Measurements from ENCODE around the gene RAB26.

RAB26 gene

DNA sequence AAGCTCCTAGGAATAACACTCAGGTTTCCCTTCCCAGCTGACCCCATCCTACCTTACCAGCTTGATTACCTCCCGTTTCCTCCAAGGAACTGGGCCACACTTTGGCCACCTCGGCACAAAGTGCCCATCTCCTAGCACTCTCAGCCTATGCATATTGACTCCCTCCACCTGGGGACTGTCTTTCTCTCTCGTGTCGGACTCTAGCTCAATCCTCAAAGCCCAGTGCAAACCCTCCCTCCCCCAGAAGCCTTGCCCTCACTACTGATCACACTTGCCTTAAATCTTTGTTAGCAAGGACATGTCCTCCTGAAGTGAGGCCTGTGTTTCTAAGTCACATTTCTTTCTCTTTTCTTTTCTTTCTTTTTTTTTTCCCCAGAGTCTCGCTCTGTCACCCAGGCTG, 2.6 kb upstream of the RAB26 start:
- DNase-seq = no peak

DNA sequence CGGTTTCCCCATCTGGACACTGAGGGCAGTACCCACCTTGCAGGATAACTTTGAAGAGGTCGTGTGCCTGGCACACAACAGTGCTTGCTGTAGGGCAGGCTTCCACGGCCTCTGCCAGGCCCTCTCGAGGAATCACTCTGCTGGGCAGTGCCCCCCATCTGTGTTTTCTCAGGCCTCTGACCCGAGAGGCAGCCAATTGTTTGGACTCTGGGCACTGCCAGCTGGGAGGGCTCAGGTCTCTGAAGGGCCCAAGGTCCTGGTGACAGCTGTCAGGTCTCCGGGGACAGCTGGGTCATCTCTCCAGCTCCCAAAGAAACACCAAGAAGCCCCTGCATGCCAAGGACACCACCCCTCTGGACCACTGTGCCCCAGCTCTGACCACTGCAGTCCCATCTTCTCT, 1.0 kb upstream of the RAB26 start:
- DNase-seq = no peak

DNA sequence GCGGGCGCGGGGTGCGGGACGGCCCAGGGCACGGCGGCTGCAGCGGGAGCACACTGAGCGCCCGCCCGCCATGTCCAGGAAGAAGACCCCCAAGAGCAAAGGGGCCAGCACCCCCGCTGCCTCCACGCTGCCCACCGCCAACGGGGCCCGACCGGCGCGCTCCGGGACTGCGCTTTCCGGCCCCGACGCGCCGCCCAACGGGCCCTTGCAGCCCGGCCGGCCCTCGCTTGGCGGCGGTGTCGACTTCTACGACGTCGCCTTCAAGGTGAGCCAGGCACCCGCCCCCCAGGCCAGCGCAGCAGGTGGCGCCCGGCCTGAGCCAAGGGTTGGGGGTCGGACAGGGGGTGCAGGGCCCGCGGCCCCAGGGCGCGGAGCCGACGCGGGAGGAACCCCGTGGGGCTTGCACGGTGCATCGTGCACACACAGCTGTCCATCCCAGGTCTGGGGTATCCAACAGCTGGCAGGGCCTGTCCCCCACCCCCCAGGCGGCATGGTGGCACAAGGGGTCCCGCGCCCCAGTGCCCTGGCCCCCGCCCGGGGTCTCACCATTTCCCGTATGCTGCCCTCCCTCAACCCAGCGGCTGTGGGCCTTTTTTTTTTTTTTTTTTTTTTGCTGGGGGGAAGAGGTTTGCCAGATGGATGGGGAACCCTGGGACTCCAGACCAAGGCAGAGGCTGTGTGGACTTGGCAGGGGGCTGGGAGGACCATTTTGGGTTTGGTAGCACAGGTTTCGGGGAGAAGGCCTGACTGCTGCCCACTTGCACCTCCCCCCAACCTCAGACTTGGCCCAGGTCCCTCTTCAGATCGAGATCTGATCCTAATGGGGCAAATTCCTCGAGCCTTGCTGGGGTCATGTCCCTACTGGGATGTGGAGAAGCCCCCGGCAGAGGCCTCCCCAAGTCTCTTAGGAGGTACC, 547 bp downstream of the RAB26 start:
- DNase-seq = no peak

DNA sequence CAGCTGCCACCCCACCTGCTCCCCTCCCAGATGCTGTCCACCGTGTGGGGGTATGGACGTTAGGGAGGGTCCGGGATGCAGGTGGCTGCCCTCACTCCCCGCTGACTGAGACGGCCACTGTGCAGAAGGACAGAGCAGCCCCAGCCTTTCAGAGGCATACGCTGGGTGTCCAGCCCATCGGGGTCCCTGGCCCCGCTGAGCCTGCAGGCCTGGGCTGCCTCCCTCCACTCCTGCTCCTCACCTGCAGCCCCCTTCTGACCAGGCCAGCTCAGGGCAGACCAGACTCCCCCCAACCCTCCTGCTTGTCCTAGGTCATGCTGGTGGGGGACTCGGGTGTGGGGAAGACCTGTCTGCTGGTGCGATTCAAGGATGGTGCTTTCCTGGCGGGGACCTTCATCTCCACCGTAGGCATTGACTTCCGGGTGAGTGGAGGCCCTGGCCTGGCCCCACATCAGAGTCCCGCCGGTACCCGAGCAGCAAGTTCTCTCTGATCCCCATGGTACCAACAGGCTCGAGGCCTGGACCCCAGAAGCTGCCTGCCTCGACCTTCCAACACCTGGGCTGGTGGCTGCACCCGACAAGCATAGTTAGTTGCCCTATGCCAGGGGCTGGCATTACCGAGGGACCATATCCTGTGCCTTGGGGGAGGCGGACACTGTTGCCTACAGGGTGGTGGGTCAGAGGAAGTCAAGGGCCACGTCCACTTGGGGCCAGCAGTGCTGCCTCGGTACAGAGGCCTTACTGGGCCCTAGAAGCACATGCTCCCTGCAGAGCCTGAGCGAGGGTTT, 1.4 kb downstream of the RAB26 start:
- DNase-seq = no peak

DNA sequence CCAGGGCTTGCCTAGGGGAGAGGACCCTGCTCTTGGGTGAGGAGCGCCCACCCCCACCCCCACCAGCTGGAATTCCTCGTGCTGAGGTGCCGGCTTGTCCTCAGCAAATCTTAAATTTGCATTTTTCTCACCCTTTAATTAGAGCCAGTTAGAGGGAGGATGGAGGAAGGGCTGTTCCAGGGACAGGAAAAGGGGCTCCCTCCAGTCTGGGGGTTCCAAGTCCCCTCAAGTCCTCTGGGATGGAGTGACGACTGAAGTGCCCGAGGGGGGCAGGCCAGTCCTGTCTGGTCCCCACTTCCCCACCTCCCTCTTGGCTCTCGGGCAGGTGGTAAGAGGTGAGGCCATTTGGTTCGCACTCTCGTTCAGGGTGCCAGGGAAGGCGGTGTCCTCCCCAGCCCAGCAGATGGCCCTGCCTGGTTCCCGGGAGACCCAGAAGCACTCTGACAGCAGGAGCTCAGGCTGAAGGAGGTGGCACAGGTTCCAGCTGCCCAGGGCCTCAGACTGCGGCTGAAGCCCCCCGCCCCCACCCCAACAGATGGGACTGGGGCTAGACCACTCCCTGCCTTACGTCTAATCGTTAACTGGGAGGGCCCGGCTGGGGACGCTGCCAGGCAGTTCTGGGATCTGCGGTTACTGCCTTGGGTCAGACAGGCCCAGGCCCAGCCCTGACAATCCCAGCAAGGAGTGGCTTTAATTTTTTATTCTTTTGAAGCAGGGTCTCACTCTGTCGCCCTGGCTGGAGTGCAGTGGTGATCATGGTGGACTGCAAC, 2.2 kb downstream of the RAB26 start:
- DNase-seq = no peak

DNA sequence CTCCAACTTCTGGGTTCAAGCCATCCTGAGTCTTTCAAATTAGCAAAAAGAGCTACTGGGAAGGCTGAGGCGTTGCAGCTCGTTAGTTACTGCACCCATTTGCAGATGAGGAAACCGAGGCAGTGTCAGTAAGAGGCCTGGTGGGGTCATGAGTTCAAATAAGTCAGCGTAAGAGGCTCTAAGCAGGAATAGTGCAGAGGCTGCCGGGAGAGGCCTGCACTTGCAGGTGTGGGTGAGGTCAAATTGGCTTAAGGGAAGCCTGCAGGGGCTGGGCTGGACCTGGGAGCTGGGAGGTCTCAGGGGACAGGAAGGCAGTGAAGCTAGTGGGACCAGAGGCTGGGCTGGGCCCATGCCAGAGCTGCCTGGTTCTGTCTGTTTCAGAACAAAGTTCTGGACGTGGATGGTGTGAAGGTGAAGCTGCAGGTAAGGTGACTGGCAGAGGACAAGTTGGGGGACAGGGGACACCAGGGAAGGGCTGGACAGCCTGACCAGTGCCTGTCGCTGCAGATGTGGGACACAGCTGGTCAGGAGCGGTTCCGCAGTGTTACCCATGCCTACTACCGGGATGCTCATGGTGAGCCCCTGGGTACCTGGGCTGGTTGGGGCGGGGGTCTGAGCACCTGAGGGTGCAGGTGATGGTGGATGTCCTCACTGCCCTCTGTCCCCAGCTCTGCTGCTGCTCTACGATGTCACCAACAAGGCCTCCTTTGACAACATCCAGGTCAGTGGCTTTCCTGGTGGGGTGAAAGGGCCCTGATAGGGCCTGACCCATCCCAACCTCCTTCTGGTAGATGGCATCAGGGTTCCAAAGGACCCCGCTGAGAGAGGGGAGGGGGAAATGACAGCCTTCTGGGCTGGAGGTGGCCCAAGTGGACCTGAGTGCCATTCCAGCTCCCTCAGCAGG, 3.0 kb downstream of the RAB26 start:
- no peak for DNase-seq

DNA sequence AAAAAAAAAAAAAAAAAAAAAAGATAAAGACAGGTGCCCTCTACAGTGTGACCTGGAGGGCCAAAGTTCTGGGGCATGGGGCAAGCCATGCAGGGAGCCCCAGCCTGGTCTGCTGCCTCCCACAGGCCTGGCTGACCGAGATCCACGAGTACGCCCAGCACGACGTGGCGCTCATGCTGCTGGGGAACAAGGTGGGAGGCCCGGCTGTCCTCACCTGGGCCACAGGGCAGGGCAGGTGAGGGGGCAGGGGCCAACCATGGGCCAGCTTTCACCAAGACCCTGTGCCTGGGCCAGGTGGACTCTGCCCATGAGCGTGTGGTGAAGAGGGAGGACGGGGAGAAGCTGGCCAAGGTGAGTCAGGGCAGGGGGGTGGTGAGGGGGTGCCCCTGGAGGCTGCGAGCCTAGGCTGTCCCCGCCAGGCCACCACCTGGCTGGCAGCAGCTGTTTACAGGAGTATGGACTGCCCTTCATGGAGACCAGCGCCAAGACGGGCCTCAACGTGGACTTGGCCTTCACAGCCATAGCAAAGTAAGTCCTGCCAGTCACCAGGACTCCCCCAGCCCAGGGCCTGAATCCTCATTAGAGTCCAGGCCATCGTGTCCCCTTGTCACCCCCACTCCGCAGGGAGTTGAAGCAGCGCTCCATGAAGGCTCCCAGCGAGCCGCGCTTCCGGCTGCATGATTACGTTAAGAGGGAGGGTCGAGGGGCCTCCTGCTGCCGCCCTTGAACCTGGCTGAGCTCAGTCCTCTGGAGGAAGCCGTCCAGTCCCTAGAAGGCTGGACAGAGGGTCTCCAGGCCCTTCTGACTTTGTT, 4.5 kb downstream of the RAB26 start:
- no peak for DNase-seq

DNA sequence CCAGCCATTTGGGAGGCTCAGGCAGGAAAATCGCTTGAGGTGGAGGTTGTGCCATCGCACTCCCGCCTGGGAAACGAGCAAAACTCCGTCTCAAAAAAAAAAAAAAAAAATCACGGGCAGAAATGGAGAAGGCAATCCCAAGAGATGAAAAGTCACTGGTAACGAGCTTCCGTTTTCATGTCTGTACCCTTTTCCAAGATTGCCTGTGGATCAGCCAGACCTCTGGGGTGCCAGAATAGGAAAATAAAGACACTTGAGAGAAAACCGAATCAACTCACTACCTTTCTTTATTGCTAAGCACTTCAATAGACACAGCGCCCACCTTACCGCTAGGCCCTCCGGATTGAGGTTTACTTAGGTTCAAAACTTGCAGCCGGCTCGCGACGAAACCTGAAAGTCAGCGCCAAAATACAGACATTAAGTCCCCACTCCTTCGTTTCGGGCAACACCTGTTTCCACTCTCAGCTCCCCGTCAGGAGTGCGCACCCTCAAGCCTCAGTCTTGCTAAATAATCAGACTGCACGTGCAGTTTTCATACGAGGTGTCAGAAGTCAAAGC, 6.2 kb downstream of the RAB26 start:
- no peak for DNase-seq

DNA sequence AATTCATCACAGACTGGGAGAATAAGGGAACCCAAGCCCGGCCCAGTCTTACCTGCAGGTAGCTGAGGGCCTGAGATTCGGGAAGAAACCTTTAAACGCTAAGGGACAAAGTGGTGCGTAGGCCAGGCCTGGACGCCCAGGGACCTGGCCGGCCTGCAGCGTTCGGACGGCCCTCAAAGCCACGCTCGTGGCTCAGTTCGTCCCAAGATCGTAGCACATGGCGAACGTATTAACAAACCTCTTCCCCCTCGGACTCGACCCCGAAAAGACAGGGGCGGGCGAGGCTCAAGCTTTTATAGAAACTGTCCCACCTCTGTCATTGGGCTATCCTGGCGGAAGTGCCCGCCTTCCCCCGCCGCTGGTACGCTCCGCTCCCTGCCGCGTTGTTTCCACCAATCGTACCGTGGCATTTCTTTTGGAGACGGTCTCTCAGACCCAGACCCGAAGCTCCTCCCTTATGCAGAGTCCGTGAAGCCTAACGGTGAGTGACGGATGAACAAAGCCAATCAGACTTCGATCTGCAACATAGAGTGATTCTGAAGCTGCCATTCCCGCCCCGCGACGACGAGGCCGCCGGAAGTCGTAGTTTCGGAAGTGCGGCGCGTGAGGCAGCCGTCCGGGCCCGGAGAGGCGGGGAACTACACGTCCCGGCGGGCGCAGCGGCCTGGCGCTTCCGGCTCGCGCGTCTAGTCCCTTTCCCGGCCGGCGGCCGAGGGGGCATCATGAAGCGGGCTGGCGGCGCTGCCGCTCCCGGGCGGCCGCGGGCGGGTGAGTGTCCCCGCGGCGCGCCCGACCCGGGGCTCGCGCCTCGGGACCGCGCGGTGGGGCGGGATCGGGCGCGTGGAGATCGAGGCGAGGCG, 6.9 kb downstream of the RAB26 start, which contains the start of gene TRAF7:
Gene TRAF7 (plus strand): TSS at position 692 of the 860 bp plus-strand sequence. CDS start 8,139 bp downstream, outside the sequence.
- peak; percentile 96 for DNase-seq

DNA sequence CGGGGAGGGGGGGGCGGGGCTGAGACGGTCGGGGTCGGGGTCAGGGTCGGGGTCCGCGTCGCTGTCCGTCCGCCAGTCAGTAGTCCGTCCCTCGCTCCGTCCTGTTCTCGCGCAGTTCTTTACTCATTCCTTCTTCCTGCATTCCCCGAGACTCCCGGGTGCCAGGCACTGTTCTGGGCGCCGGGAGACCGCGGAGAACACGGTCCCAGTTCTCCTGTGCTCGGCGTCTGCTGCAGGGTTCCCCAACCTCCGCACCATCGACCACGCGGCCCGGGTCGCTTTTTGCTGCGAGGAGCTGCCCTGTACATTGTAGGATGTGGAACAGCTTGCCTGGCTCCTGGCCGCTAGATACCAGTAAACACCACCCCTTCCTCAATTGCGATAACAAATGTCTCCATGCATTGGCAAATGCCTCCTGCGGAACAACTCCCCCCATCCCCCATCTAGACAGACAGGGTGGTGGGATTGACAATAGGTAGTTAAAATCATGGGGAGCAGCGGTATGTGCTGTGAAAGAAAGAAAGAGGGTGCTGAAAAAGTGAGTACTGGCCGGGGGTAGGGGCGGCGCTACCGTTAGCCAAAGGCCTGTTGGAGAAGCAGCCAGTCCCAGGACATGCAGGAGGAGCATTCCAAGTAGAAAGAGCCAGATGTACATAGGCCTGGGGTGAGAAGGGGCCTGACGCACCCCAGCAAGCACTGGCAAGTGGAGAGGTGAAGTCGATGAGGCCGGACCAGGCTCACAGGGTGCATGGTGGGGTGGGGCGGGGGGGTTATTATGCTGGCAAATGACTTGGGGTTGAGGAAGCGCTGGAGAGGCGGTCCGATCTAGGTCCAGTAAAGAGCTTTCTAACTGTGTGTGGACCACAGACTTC, 7.8 kb downstream of the RAB26 start:
- no peak for DNase-seq

DNA sequence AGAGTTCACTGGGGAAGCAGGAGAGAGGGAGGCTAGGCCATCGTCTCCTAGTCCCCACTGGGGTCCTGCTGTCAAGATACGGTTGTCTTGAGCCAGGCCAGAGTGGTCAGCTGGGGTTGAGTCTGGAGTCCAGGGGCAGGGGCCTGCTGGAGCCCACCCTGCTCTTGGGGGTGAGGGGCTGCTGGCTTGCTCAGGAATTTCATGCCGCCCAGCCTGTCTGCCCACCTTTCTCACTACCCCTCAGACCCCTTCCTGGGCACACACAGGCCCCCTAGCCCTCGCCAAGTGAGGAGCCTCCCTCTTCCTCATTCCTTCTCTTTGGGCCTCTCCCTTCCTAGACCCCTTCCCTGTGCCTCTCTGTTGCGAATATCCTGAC, 8.4 kb downstream of the RAB26 start:
- no peak for DNase-seq

DNA sequence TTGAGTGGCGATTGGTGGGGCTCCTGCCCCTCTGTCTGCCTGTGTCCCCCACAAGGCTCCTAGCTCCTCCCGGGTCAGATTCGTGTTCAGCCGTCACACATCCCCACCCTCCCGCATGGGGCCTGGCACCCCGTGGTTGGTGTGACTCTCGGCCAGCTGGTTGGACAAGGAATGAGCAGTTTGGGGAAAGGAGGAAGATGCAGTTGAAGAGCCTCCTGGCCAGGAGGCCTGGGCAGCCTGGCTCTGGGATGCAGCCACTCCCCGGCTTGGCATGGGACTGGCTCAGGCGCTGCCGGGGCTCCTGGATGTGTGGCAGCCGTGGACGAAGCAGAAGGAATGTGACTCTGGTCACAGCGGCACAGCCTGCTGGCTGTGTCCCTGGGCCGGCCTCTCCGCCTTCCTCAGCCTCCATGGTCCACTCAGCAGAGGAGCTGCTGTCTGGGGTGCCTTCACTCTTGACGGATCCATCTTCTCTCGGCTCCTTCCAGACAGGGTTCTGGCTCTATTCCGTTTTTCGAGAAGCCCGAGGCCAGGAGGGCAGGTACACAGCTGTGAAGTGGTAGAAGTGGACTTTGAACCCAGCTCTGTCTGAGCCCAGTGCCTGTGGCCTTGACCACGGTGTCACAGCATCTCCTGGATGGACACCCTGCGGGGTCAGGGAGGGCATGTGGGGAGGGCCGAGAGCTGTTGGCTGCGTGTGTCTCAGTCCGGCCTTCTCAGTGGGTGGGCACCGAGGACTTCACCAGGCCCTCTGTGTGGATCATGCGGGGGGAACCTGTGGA, 9.2 kb downstream of the RAB26 start:
- no peak for DNase-seq

DNA sequence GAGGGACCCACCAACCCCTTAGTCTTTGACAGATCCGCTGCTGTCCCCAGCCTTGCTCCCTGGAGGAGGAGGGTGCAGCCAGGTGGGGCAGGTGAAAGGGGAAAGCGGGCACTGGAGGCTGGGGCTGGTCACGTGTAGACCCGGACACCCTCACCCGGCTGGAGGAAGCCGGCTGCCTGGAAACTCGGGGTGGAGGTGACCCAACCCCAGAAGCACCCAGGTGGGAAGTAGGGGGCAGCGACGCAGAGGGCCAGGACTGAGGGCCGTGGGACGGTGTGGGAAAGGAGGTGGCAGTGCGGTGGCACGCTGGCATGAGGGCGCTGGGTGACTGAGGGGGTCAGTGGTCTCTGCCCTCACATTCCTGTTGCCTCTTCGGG, 9.8 kb downstream of the RAB26 start:
- no peak for DNase-seq

DNA sequence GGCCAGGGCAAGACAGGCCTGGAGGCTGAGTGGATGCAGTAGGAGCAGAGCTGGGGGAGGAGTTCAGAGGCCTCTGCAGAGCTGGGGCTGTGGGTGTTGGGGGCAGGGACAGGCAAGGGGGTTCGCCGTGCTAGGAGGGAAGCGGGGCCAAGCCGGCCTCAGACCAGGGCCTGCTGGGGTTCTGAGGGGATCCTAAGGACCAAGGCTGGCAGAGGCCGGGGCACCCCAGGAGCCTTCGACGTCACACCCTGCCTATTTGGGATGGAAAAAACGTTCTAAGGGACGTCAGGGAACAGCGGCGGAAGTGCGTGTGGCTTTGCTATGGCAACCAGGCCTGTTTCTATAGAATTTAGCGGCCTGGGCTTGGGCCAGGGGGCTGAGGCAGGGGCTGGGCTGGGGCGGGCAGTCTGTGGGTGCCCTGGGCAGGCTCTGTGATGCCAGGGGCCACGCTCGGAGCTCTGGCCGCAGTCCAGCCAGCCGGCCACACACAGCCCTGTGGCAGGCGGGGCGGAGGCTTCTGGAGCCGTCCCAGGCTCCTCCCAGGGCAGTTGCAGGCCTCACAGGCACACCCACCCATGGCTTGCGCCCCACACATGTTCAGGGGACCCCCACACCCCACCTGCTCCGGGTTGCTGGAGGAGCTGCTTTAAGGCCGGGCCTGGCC, 10.9 kb downstream of the RAB26 start:
- no peak for DNase-seq

DNA sequence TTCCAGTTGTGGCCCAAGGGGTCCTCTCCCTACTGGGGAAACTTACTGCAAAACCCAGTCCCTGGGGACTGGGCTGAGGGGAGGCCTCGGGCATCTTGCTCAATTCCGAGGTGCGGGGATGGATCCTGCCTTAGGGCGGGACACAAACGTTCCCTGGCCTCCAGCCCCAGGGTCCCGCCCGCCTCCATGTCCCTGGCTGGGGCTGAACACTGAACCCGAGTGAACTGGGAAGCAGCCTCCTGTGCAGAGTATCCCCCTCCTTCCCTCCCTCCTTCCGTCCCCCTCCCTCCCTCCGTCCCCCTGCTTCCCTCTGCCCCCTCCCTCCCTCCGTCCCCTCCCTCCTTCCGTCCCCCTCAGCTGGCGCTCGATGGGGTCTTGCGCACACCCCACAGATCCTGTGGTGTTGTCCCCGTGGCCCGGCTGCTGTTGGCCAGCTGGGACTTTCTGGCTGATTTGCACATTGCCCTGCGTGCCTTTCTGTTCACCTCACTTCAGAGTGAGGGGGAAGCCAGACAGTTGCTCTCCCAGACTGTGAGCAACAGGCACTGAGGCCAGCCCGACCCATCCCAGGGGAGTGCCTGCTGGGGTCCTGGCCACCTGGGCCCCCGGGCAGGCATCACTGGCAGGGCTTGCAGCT, 12.6 kb downstream of the RAB26 start:
- no peak for DNase-seq

DNA sequence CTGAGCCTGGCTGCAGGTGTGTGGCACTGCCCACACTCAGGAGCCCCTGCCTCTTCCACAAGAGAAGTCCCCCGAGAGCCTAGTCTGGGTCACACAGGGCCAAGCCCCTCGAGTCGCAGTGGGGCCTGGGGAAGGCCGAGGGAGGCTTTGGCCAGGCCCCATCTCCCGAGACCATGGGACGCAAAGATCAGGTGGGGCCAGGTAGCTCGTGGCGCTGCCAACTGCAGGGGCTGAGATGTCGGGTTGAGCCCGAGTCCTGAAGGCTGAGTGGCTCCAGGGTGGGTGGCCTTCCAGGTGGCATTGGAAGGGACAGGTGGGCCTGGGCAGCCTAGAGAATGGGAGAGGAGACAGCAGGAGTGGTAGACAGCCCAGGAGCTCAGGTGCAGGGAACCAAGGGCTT, 13.5 kb downstream of the RAB26 start:
- no peak for DNase-seq

DNA sequence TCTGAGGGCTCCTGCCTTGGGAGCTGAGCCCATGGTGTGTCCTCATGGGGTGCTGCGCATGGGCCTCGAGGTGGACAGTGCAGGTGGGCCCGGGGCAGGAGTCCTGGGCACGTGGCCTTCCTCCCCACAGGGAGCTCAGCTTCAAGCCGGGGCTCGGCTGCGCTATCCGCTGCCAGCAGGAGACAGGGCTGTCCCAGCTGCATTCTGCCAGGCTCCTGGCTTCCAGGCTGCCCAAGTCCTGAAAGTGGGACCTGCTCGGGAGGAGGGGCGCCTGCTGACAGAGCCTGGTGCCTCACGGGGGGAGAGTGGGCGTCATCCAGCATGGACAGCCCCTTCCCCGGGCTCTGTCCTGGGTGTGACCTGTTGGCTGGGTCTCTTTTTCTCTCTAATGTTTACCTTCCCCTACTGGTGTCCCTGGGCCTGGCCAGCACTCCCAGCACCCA, 14.3 kb downstream of the RAB26 start:
- DNase-seq = no peak

Data from activated effector memory CD4-positive, alpha-beta T cell treated with Interleukin-2 at 50 U/mL for 16 hours (primary cell).